ENCODE results near the gene MAPK1IP1L.
A peak's percentile ranks its signal among the peaks of the same experiment; 100 is the strongest.

MAPK1IP1L gene

GRCh38 chr14:55094292-55095157 is 43.1 kb downstream of the MAPK1IP1L start:
- no peaks in the 10 kb centered on the region for H3K36me3 ChIP-seq (ENCODE audit: control insufficient read depth in 1 of 2, insufficient read depth in 2 of 2, low read length in 2 of 2)
- peak overlapping the region; percentile 6 for H2BK12ac ChIP-seq (ENCODE audit: low read length)
- H3K18ac ChIP-seq (ENCODE audit: low read length), result no peak overlapping the region
- peak overlapping the region; percentile 23 for H4K91ac ChIP-seq (ENCODE audit: low read depth, low read length)
- no peak overlapping the region for H3K23ac ChIP-seq (ENCODE audit: low read length)
- no peak overlapping the region for H4K8ac ChIP-seq (ENCODE audit: low read depth, low read length)
- H3K27ac ChIP-seq (ENCODE audit: low read depth, low read length), result peak overlapping the region; percentile 2
- no peak overlapping the region for H2AK5ac ChIP-seq (ENCODE audit: low read length)
- H3K4ac ChIP-seq (ENCODE audit: low read depth, low read length), result no peak overlapping the region
- peak; percentile 20 to 79 for DNase-seq
- peaks cover 5% of the 10 kb centered on the region for H3K79me1 ChIP-seq (ENCODE audit: low read length)
- H3K4me1 ChIP-seq (ENCODE audit: control insufficient read depth in 1 of 2, insufficient read depth in 2 of 2, low read length in 2 of 2), result peaks cover 7 to 18% of the 10 kb centered on the region in 2 experiments
- H3K4me2 ChIP-seq (ENCODE audit: low read length), result no peak overlapping the region
- H3K4me3 ChIP-seq (ENCODE audit: low read depth, low read length), result no peak overlapping the region
- no peak overlapping the region for H3K9ac ChIP-seq (ENCODE audit: low read length)
- H2BK5ac ChIP-seq (ENCODE audit: low read depth, low read length, poor library complexity), result no peak overlapping the region
- no peak overlapping the region for H4K12ac ChIP-seq (ENCODE audit: low read depth, low read length)
- H3K27me3 ChIP-seq (ENCODE audit: insufficient read depth, low read length), result no peaks in the 10 kb centered on the region
- H3K79me2 ChIP-seq (ENCODE audit: control insufficient read depth, insufficient read depth, low read length, poor library complexity), result no peaks in the 10 kb centered on the region
- WGBS (ENCODE audit: extremely low coverage, insufficient coverage, insufficient read length), result no CpG with 5 or more reads among the region's 9 CpGs
- no peak overlapping the region for H2AFZ ChIP-seq (ENCODE audit: insufficient read depth, low read length, poor library complexity)
- H3K14ac ChIP-seq (ENCODE audit: low read length), result no peak overlapping the region
- no peak overlapping the region for H2BK120ac ChIP-seq (ENCODE audit: insufficient read depth, low read length, poor library complexity)
- no peaks in the 10 kb centered on the region for H3K9me3 ChIP-seq (ENCODE audit: insufficient read depth, low read depth, low read length)

- peak in 1 of 2 donors; percentile 62 for DNase-seq
- H3K23ac ChIP-seq (ENCODE audit: low read length), result no peak overlapping the region
- no peak overlapping the region for H4K91ac ChIP-seq (ENCODE audit: low read depth, low read length)
- no CpG with 5 or more reads among the region's 5 CpGs for WGBS (ENCODE audit: extremely low coverage, insufficient coverage, insufficient read length)
- no peak overlapping the region for H2AFZ ChIP-seq (ENCODE audit: insufficient read depth, low read length, poor library complexity)
- no peak overlapping the region for H3K9ac ChIP-seq (ENCODE audit: low read length)
- H2BK5ac ChIP-seq (ENCODE audit: low read depth, low read length, poor library complexity), result no peak overlapping the region
- H3K9me3 ChIP-seq (ENCODE audit: insufficient read depth, low read depth, low read length), result no peaks in the 10 kb centered on the region
- H3K79me2 ChIP-seq (ENCODE audit: control insufficient read depth, insufficient read depth, low read length, poor library complexity), result no peaks in the 10 kb centered on the region
- no peak overlapping the region for H3K14ac ChIP-seq (ENCODE audit: low read length)
- no peaks in the 10 kb centered on the region for H3K27me3 ChIP-seq (ENCODE audit: insufficient read depth, low read length)
- no peak overlapping the region for H2BK12ac ChIP-seq (ENCODE audit: low read length)
- no peak overlapping the region for H4K8ac ChIP-seq (ENCODE audit: low read depth, low read length)
- peaks cover 10 to 24% of the 10 kb centered on the region in 2 experiments for H3K4me1 ChIP-seq (ENCODE audit: control insufficient read depth in 1 of 2, insufficient read depth in 2 of 2, low read length in 2 of 2)
- H2BK120ac ChIP-seq (ENCODE audit: insufficient read depth, low read length, poor library complexity), result no peak overlapping the region
- H3K4ac ChIP-seq (ENCODE audit: low read depth, low read length), result no peak overlapping the region
- peaks cover 10% of the 10 kb centered on the region for H3K79me1 ChIP-seq (ENCODE audit: low read length)
- no peak overlapping the region for H3K18ac ChIP-seq (ENCODE audit: low read length)
- no peak overlapping the region for H3K4me2 ChIP-seq (ENCODE audit: low read length)
- H3K27ac ChIP-seq (ENCODE audit: low read depth, low read length), result no peak overlapping the region
- no peak overlapping the region for H2AK5ac ChIP-seq (ENCODE audit: low read length)
- H3K36me3 ChIP-seq (ENCODE audit: control insufficient read depth in 1 of 2, insufficient read depth in 2 of 2, low read length in 2 of 2), result no peaks in the 10 kb centered on the region
- no peak overlapping the region for H3K4me3 ChIP-seq (ENCODE audit: low read depth, low read length)
- H4K12ac ChIP-seq (ENCODE audit: low read depth, low read length), result no peak overlapping the region
Measured at GRCh38 chr14:55097881-55098560, 46.6 kb downstream of the MAPK1IP1L start.

- no CpG with 5 or more reads among the region's 1 CpG for WGBS (ENCODE audit: extremely low coverage, insufficient coverage, insufficient read length)
- H3K14ac ChIP-seq (ENCODE audit: low read length), result no peak overlapping the region
- no peak overlapping the region for H3K4me2 ChIP-seq (ENCODE audit: low read length)
- no peak for DNase-seq
- H2AK5ac ChIP-seq (ENCODE audit: low read length), result no peak overlapping the region
- H3K27ac ChIP-seq (ENCODE audit: low read depth, low read length), result no peak overlapping the region
- no peak overlapping the region for H3K4me3 ChIP-seq (ENCODE audit: low read depth, low read length)
- H2AFZ ChIP-seq (ENCODE audit: insufficient read depth, low read length, poor library complexity), result no peak overlapping the region
- no peaks in the 10 kb centered on the region for H3K9me3 ChIP-seq (ENCODE audit: insufficient read depth, low read depth, low read length)
- H3K18ac ChIP-seq (ENCODE audit: low read length), result no peak overlapping the region
- H4K91ac ChIP-seq (ENCODE audit: low read depth, low read length), result no peak overlapping the region
- H3K79me2 ChIP-seq (ENCODE audit: control insufficient read depth, insufficient read depth, low read length, poor library complexity), result no peaks in the 10 kb centered on the region
- no peaks in the 10 kb centered on the region for H3K36me3 ChIP-seq (ENCODE audit: control insufficient read depth in 1 of 2, insufficient read depth in 2 of 2, low read length in 2 of 2)
- peaks cover 13% of the 10 kb centered on the region for H3K79me1 ChIP-seq (ENCODE audit: low read length)
- H4K12ac ChIP-seq (ENCODE audit: low read depth, low read length), result no peak overlapping the region
- peaks cover 10 to 27% of the 10 kb centered on the region in 2 experiments for H3K4me1 ChIP-seq (ENCODE audit: control insufficient read depth in 1 of 2, insufficient read depth in 2 of 2, low read length in 2 of 2)
- no peaks in the 10 kb centered on the region for H3K27me3 ChIP-seq (ENCODE audit: insufficient read depth, low read length)
- H3K23ac ChIP-seq (ENCODE audit: low read length), result no peak overlapping the region
- no peak overlapping the region for H2BK5ac ChIP-seq (ENCODE audit: low read depth, low read length, poor library complexity)
- no peak overlapping the region for H3K9ac ChIP-seq (ENCODE audit: low read length)
- H3K4ac ChIP-seq (ENCODE audit: low read depth, low read length), result no peak overlapping the region
- H2BK12ac ChIP-seq (ENCODE audit: low read length), result no peak overlapping the region
- no peak overlapping the region for H4K8ac ChIP-seq (ENCODE audit: low read depth, low read length)
- no peak overlapping the region for H2BK120ac ChIP-seq (ENCODE audit: insufficient read depth, low read length, poor library complexity)
Measured at GRCh38 chr14:55098561-55098898, 47.1 kb downstream of the MAPK1IP1L start.

GRCh38 chr14:55099756-55100155 is 48.3 kb downstream of the MAPK1IP1L start:
- Histone ChIP-seq H3K4me1 (ENCODE audit: control insufficient read depth in 1 of 2, insufficient read depth in 2 of 2, low read length in 2 of 2) (peaks cover 14 to 30% of the 10 kb centered on the region in 2 experiments), H3K27ac (ENCODE audit: low read depth, low read length) (no peak overlapping the region), H3K4ac (ENCODE audit: low read depth, low read length) (no peak overlapping the region), H3K79me1 (ENCODE audit: low read length) (peaks cover 21% of the 10 kb centered on the region), H3K9ac (ENCODE audit: low read length) (no peak overlapping the region), H3K23ac (ENCODE audit: low read length) (no peak overlapping the region), H3K18ac (ENCODE audit: low read length) (no peak overlapping the region), H3K4me3 (ENCODE audit: low read depth, low read length) (no peak overlapping the region), H4K91ac (ENCODE audit: low read depth, low read length) (no peak overlapping the region), H3K27me3 (ENCODE audit: insufficient read depth, low read length) (no peaks in the 10 kb centered on the region), H3K4me2 (ENCODE audit: low read length) (no peak overlapping the region), H2AK5ac (ENCODE audit: low read length) (no peak overlapping the region), H2BK5ac (ENCODE audit: low read depth, low read length, poor library complexity) (no peak overlapping the region), H3K79me2 (ENCODE audit: control insufficient read depth, insufficient read depth, low read length, poor library complexity) (peaks cover 3% of the 10 kb centered on the region), H2BK120ac (ENCODE audit: insufficient read depth, low read length, poor library complexity) (no peak overlapping the region), H4K12ac (ENCODE audit: low read depth, low read length) (no peak overlapping the region), H4K8ac (ENCODE audit: low read depth, low read length) (no peak overlapping the region), H3K14ac (ENCODE audit: low read length) (no peak overlapping the region), H3K36me3 (ENCODE audit: control insufficient read depth in 1 of 2, insufficient read depth in 2 of 2, low read length in 2 of 2) (peaks cover 2% of the 10 kb centered on the region in 2 experiments), H2AFZ (ENCODE audit: insufficient read depth, low read length, poor library complexity) (no peak overlapping the region), H2BK12ac (ENCODE audit: low read length) (no peak overlapping the region), H3K9me3 (ENCODE audit: insufficient read depth, low read depth, low read length) (peaks cover 3% of the 10 kb centered on the region)
- DNase-seq, result peak in 1 of 2 donors; percentile 12
- no CpG with 5 or more reads among the region's 2 CpGs for WGBS (ENCODE audit: extremely low coverage, insufficient coverage, insufficient read length)

Data from trophoblast cell (in vitro differentiated cells and primary cell).